K562 (cell line): ENCODE measurements around the gene TRIM26. TPM values are rescaled to one million over a fixed set of nuclear protein-coding genes. Genes with fewer than 3 reads are reported as not detected.

Experiments
- ATAC-seq: fragments of 200-7000 bp; cut with Tn5 transposase; 3 replicates; pipeline ENCODE4 v1.9.1; 2020; ENCODE audit warnings: moderate library complexity
- BruUV-seq: library from RNA; stranded (reverse); fragments of 400-500 nt; replicated peaks from 2 replicates; lab custom pipeline; 2021; lab: Mats Ljungman, UMichigan
- CTCF ChIA-PET: fragments of 300-600 bp; formaldehyde crosslinking; extraction: SDS; loops from one replicate; lab custom pipeline; 2021; ENCODE audit warnings: low intra/inter-chr PET ratio; lab: Yijun Ruan, JAX
- POLR2A ChIA-PET: fragments of 300-600, 350-650 bp; sonication (Branson Sonifier 250); formaldehyde crosslinking; extraction: SDS; loops from one replicate; lab custom pipeline; 2021; ENCODE audit warnings: antibody characterized with exemption, inconsistent platforms; lab: Yijun Ruan, JAX
- DNase-seq, 4 experiments: peaks; one replicate each; pipeline versions ENCODE4 v3.0.0 to v3.0.0-alpha.2; 2011 to 2018; ENCODE audit warnings: low spot score in 3 of 4, mixed read lengths in 3 of 4; ENCODE audit errors: extremely low read depth in 1 of 4
- FAIRE-seq: peaks from 2 replicates; lab custom pipeline; 2011; peaks lifted over from hg19 to GRCh38; lab: Jason Lieb, UNC
- H2AFZ ChIP-seq: 2 replicates; pipeline ENCODE4 v1.6.0; 2011; ENCODE audit warnings: low read depth, low read length, control low read depth, inconsistent platforms
- H3K27ac ChIP-seq: fragments of 200-600 bp; 3 replicates; pipeline ENCODE4 v1.8.0; 2011; ENCODE audit warnings: low read depth, mild to moderate bottlenecking, control low read depth, inconsistent platforms, low read length, moderate library complexity, mixed read lengths; ENCODE audit errors: extremely low read depth
- H3K27me3 ChIP-seq, 2 experiments: fragments of 300-600 bp in 1 of 2; 2 replicates in 1 of 2; 3 replicates in 1 of 2; pipeline versions ENCODE4 v1.6.0 to v1.8.0; 2011; ENCODE audit warnings: inconsistent platforms in 2 of 2, low read length in 2 of 2, mild to moderate bottlenecking in 1 of 2, mixed read lengths in 1 of 2, moderate library complexity in 1 of 2; ENCODE audit not compliant: control insufficient read depth in 2 of 2, insufficient read depth in 2 of 2
- H3K36me3 ChIP-seq: fragments of 300-600 bp; 3 replicates; pipeline ENCODE4 v1.8.0; 2011; ENCODE audit warnings: mild to moderate bottlenecking, low read length, inconsistent platforms; ENCODE audit not compliant: control insufficient read depth, insufficient read depth
- H3K4me1 ChIP-seq, 2 experiments: fragments of 200-600 bp in 1 of 2; replicated peaks in 1 of 2; 2 replicates in 1 of 2; 3 replicates in 1 of 2; pipeline versions ENCODE4 v1.5.1 to v1.8.0; 2011; ENCODE audit warnings: inconsistent platforms in 2 of 2, low read length in 2 of 2, mild to moderate bottlenecking in 1 of 2, mixed read lengths in 1 of 2, moderate library complexity in 1 of 2; ENCODE audit not compliant: control insufficient read depth in 2 of 2, insufficient read depth in 2 of 2
- H3K4me2 ChIP-seq: 2 replicates; pipeline ENCODE4 v1.6.1; 2011; ENCODE audit warnings: low read length, control low read depth, inconsistent platforms, mixed read lengths; ENCODE audit not compliant: insufficient read depth
- H3K4me3 ChIP-seq: fragments of 200-600 bp; sonication (generic), shearing (Covaris generic); 2 replicates; pipeline ENCODE4 v1.5.1; 2016; ENCODE audit warnings: control low read depth, inconsistent platforms
- H3K79me2 ChIP-seq: fragments of 200-600 bp; 3 replicates; pipeline ENCODE4 v1.8.0; 2011; ENCODE audit warnings: low read length, inconsistent platforms; ENCODE audit not compliant: control insufficient read depth, insufficient read depth
- H3K9ac ChIP-seq, 2 experiments: 2 replicates each; pipeline versions ENCODE4 v1.6.0 to v1.6.1; 2011; ENCODE audit warnings: low read depth in 2 of 2, low read length in 2 of 2, control low read depth in 1 of 2, inconsistent platforms in 1 of 2, mild to moderate bottlenecking in 1 of 2, mixed read lengths in 1 of 2; ENCODE audit not compliant: insufficient read depth in 1 of 2
- H3K9me1 ChIP-seq: one replicate; pipeline ENCODE4 v1.6.0; 2011; ENCODE audit warnings: inconsistent platforms, mild to moderate bottlenecking, low read length, moderate library complexity; ENCODE audit not compliant: control insufficient read depth, insufficient read depth
- H3K9me3 ChIP-seq: replicated peaks from 2 replicates; pipeline ENCODE4 v1.5.1; 2011; ENCODE audit warnings: low read depth, low read length, inconsistent platforms; ENCODE audit not compliant: control insufficient read depth, insufficient read depth
- H4K20me1 ChIP-seq: replicated peaks from 2 replicates; pipeline ENCODE4 v1.6.1; 2011; ENCODE audit warnings: low read length, inconsistent platforms, mixed read lengths; ENCODE audit not compliant: control insufficient read depth, insufficient read depth
- SMARCE1 ChIP-seq: fragments of 450-650 bp; IDR thresholded peaks from 2 replicates; pipeline ENCODE4 v1.7.1; 2016; ENCODE audit warnings: mild to moderate bottlenecking
- TCF7L2 ChIP-seq: fragments of 150-350 bp; IDR thresholded peaks from 2 replicates; pipeline ENCODE4 v1.6.1; 2016; ENCODE audit warnings: low read depth, mild to moderate bottlenecking, low read length, moderate library complexity
- U2AF2 ChIP-seq: fragments of 200-400 bp; formaldehyde crosslinking; optimal IDR thresholded peaks from 2 replicates; pipeline ENCODE3; 2017; ENCODE audit warnings: low read depth, mild to moderate bottlenecking, low read length
- ZNF586 ChIP-seq: fragments of 450-650 bp; formaldehyde crosslinking; conservative IDR thresholded peaks from 2 replicates; pipeline ENCODE4 v1.4.0; 2020; ENCODE audit warnings: mild to moderate bottlenecking, moderate library complexity
- WGBS: fragments of 100-300 bp; shearing (Covaris generic); methylation state at CpG from one replicate; pipeline ENCODE4 v1.1.6; 2016; ENCODE audit warnings: low coverage, mixed read lengths; ENCODE audit not compliant: insufficient coverage; ENCODE audit errors: missing lambda C conversion rate; 5-methylcytosine and 5-hydroxymethylcytosine counted together
- in situ Hi-C: fragments of 300-500 bp; cut with MboI; formaldehyde crosslinking; loops from 4 replicates; pipeline ENCODE4 v1.15.0; 2018; ENCODE audit warnings: inconsistent platforms, mixed read lengths
- intact Hi-C: fragments of 100-400 bp; cut with micrococcal nuclease; formaldehyde crosslinking; loops from 2 replicates; pipeline ENCODE4 v1.14.2; 2022
- polyA plus RNA-seq, 8 experiments: library from polyadenylated mRNA; depleted of rRNA in 4 of 8; stranded (reverse) in 5 of 8; unstranded in 3 of 8; fragments of >200 nt; fragmentation: Nextera tagmentation in 2 of 8; fragmentation: Illumina TruSeq in 1 of 8; extraction: Ambion mirVana in 2 of 8; extraction: Trizol in 1 of 8; gene quantifications; 2 replicates each; pipeline versions ENCODE4 v1.2.1 to v1.2.3, GENCODE V29; 2011 to 2014; ENCODE audit warnings: inconsistent platforms in 1 of 8, missing spikeins in 1 of 8
- total RNA-seq, 7 experiments: library from RNA; depleted of rRNA in 6 of 7; stranded (reverse); fragments of >200 nt in 6 of 7; fragmentation: Illumina TruSeq in 2 of 7; extraction: Trizol in 2 of 7; gene quantifications; 2 replicates each; pipeline versions ENCODE4 v1.2.1 to v1.2.3, GENCODE V29; 2011 to 2021; ENCODE audit warnings: low replicate concordance in 1 of 7
- TF ChIP-seq, protein P1 (sequence below): fragments of 450-650 bp; IDR thresholded peaks from 2 replicates; pipeline ENCODE4 v1.6.1; 2016; ENCODE audit warnings: borderline replicate concordance

TRIM26 gene
- total and polyA plus RNA-seq, 9 of the 15 experiments (the other 6 are each of a cell fraction or from before 2014, with no cell fraction given): 0.80 to 5.0 (median 2.8) TPM

DNA sequence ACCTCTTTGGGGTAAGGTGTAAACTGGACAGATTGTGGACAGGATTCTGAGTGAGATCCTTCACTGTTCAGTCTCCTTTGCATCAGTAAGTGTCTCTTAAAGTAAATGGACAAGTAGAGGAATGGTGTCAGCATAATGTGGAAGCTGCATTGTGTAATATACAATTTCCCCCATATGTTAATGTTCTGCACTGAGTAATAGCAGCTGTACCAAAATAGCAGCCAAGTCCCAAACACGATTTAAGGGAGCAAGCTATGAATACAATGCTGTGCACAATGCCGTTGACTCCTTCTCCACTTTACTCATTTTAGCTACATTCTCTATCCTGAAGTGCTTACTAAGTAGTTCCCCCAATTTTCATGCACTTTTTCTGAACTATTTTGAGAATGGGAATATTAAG lies 21.1 kb upstream of the TRIM26 start (continued):
- TF ChIP-seq SMARCE1 (no peak), U2AF2 (no peak), TCF7L2 (no peak)
- TF ChIP-seq, protein P1, sequence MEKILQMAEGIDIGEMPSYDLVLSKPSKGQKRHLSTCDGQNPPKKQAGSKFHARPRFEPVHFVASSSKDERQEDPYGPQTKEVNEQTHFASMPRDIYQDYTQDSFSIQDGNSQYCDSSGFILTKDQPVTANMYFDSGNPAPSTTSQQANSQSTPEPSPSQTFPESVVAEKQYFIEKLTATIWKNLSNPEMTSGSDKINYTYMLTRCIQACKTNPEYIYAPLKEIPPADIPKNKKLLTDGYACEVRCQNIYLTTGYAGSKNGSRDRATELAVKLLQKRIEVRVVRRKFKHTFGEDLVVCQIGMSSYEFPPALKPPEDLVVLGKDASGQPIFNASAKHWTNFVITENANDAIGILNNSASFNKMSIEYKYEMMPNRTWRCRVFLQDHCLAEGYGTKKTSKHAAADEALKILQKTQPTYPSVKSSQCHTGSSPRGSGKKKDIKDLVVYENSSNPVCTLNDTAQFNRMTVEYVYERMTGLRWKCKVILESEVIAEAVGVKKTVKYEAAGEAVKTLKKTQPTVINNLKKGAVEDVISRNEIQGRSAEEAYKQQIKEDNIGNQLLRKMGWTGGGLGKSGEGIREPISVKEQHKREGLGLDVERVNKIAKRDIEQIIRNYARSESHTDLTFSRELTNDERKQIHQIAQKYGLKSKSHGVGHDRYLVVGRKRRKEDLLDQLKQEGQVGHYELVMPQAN: no peak

DNA sequence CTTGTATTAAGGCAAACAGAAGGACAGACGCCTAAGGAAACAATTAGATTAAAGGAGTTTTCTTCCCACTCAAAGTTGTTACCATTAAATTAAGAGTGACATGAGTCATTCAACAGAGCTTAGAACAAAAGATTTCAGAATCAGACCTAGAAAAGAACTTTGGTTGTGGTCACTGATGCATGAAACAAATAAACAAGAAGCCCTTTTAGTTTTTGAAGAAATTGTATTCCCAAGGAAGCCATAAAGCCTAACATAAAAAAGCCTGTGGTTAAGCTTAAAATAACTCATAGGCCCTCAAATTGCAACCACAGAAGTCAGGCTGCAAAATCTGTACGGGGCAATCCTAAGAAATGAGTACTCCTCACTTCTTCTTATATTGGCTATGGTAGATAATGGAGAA lies 17.9 kb upstream of the TRIM26 start:
- no peaks in the 10 kb centered on the region for H3K9me1 ChIP-seq
- no peak overlapping the region for H2AFZ ChIP-seq
- POLR2A ChIA-PET: interaction anchor here (0.6 to 0.7 kb wide), 2 partner anchors 9 to 681 kb away, joined by 3 read pairs; no protein-coding TSS in a partner anchor
- no peak for FAIRE-seq
- H3K79me2 ChIP-seq: no peaks in the 10 kb centered on the region
- BruUV-seq: no TSS peak
- 0% methylated on average over 2 of the region's 2 CpGs for WGBS
- no peak for TF ChIP-seq ZNF586
- TF ChIP-seq, all 486 proteins: peak for 0
- H3K4me3 ChIP-seq: no peak overlapping the region
- H3K27me3 ChIP-seq: peaks cover 0 to 3% of the 10 kb centered on the region in 2 experiments; a peak in 1 of 5 replicates
- no peak overlapping the region for H3K9ac ChIP-seq
- CTCF ChIA-PET: no interaction called here
- no peaks in the 10 kb centered on the region for H3K9me3 ChIP-seq
- no peak for DNase-seq
- in situ Hi-C loops (loop anchor here (5.0 kb wide), 1 partner anchor 166 kb away; no protein-coding TSS in a partner anchor), intact Hi-C loops (no loop called here)
- H3K36me3 ChIP-seq: no peaks in the 10 kb centered on the region
- no peaks in the 10 kb centered on the region for H4K20me1 ChIP-seq
- H3K27ac ChIP-seq: no peak overlapping the region
- no peak overlapping the region for H3K4me2 ChIP-seq
- no peaks in the 10 kb centered on the region for H3K4me1 ChIP-seq
- ATAC-seq: no peak
